GM12878 (cell line): Measurements from ENCODE around the gene ANO1. TPM values are rescaled to one million over a fixed set of nuclear protein-coding genes. Genes with fewer than 3 reads are reported as not detected.

ENCODE experiments used
- BACH1 ChIP-seq: fragments of 450-650 bp; IDR thresholded peaks from 2 replicates; pipeline ENCODE4 v1.6.1; 2017; ENCODE audit warnings: mild to moderate bottlenecking, borderline replicate concordance
- BRCA1 ChIP-seq: IDR thresholded peaks from 2 replicates; pipeline ENCODE4 v1.6.1; 2011; ENCODE audit warnings: low read depth, low read length, improper control_type of control experiment
- CBFB ChIP-seq: IDR thresholded peaks from 2 replicates; pipeline ENCODE4 v1.6.1; 2016; ENCODE audit warnings: antibody characterized with exemption, low read depth
- CBX5 ChIP-seq: sonication (generic); IDR thresholded peaks from 2 replicates; pipeline ENCODE4 v1.6.1; 2016; ENCODE audit warnings: low read depth, moderate library complexity, mild to moderate bottlenecking, inconsistent platforms
- CREB1 ChIP-seq: IDR thresholded peaks from 2 replicates; pipeline ENCODE4 v1.6.1; 2012; ENCODE audit warnings: low read depth, mild to moderate bottlenecking, inconsistent platforms
- ESRRA ChIP-seq: IDR thresholded peaks from 2 replicates; pipeline ENCODE4 v1.6.1; 2012; ENCODE audit warnings: mild to moderate bottlenecking, low read length, improper control_type of control experiment
- ETV6 ChIP-seq, 2 experiments: fragments of 450-650 bp in 1 of 2; IDR thresholded peaks in 1 of 2; conservative IDR thresholded peaks in 1 of 2; 2 replicates each; pipeline ENCODE4 v1.6.1; 2014; ENCODE audit warnings: antibody characterized with exemption in 1 of 2, borderline replicate concordance in 1 of 2, low read depth in 1 of 2, mild to moderate bottlenecking in 1 of 2, moderate library complexity in 1 of 2
- EZH2 ChIP-seq: IDR thresholded peaks from 2 replicates; pipeline ENCODE4 v1.6.1; 2012; ENCODE audit warnings: low read depth, mild to moderate bottlenecking, control low read depth, inconsistent platforms, low read length, borderline replicate concordance; ENCODE audit not compliant: control insufficient read depth
- FOS ChIP-seq: IDR thresholded peaks from 3 replicates; pipeline ENCODE4 v1.6.1; 2011; ENCODE audit warnings: borderline replicate concordance; ENCODE audit not compliant: insufficient read length; ENCODE audit errors: extremely low read depth
- FOXK2 ChIP-seq: fragments of 450-650 bp; IDR thresholded peaks from 2 replicates; pipeline ENCODE4 v1.6.1; 2017; ENCODE audit warnings: mild to moderate bottlenecking, moderate library complexity
- IKZF2 ChIP-seq, 2 experiments: fragments of 450-650 bp; IDR thresholded peaks; 2 replicates each; pipeline ENCODE4 v1.6.1; 2017; ENCODE audit warnings: mild to moderate bottlenecking in 2 of 2, moderate library complexity in 2 of 2
- NRF1 ChIP-seq: conservative IDR thresholded peaks from 2 replicates; pipeline ENCODE4 v1.6.1; 2011; ENCODE audit warnings: mild to moderate bottlenecking, low read depth, low read length, improper control_type of control experiment
- PAX8 ChIP-seq: fragments of 450-650 bp; IDR thresholded peaks from 2 replicates; pipeline ENCODE4 v1.6.1; 2017; ENCODE audit warnings: mild to moderate bottlenecking, moderate library complexity
- POLR2A ChIP-seq: IDR thresholded peaks from 2 replicates; pipeline ENCODE4 v1.6.1; 2011; ENCODE audit warnings: low read depth, mild to moderate bottlenecking, low read length
- RAD21 ChIP-seq: IDR thresholded peaks from 2 replicates; pipeline ENCODE4 v1.6.1; 2011; ENCODE audit warnings: mild to moderate bottlenecking, low read depth, low read length, moderate library complexity; ENCODE audit not compliant: insufficient read depth
- RAD51 ChIP-seq: fragments of 450-650 bp; IDR thresholded peaks from 2 replicates; pipeline ENCODE4 v1.6.1; 2016; ENCODE audit warnings: moderate library complexity, mild to moderate bottlenecking, inconsistent platforms
- RCOR1 ChIP-seq: conservative IDR thresholded peaks from 2 replicates; pipeline ENCODE4 v1.6.1; 2012; ENCODE audit warnings: low read depth, low read length, improper control_type of control experiment
- SIN3A ChIP-seq: IDR thresholded peaks from 2 replicates; pipeline ENCODE4 v1.6.1; 2012; ENCODE audit warnings: low read depth, low read length, improper control_type of control experiment
- SMARCA5 ChIP-seq: fragments of 450-650 bp; IDR thresholded peaks from 2 replicates; pipeline ENCODE4 v1.6.1; 2017; ENCODE audit warnings: mild to moderate bottlenecking
- TAF1 ChIP-seq: IDR thresholded peaks from 2 replicates; pipeline ENCODE4 v1.6.1; 2011; ENCODE audit warnings: mild to moderate bottlenecking, low read depth, low read length, borderline replicate concordance
- WRNIP1 ChIP-seq: IDR thresholded peaks from 2 replicates; pipeline ENCODE4 v1.6.1; 2011; ENCODE audit warnings: low read depth, low read length, improper control_type of control experiment, borderline replicate concordance
- YY1 ChIP-seq: IDR thresholded peaks from 2 replicates; pipeline ENCODE4 v1.6.1; 2011; ENCODE audit warnings: low read depth, mild to moderate bottlenecking, low read length
- polyA plus RNA-seq, 11 experiments: library from polyadenylated mRNA; depleted of rRNA in 4 of 11; unstranded in 6 of 11; stranded (reverse) in 5 of 11; fragments of >200 nt; fragmentation: Nextera tagmentation in 4 of 11; fragmentation: Illumina TruSeq in 1 of 11; extraction: Ambion mirVana in 4 of 11; extraction: Trizol in 1 of 11; gene quantifications; 1 replicate in 1 of 11; 2 replicates in 10 of 11; pipeline versions ENCODE4 v1.2.1 to v1.2.3, GENCODE V29; 2011 to 2016; ENCODE audit warnings: inconsistent platforms in 2 of 11, missing spikeins in 2 of 11, low read depth in 1 of 11
- total RNA-seq, 4 experiments: library from RNA; depleted of rRNA in 3 of 4; stranded (reverse); fragments of >200 nt in 3 of 4; fragmentation: Illumina TruSeq in 1 of 4; extraction: Trizol in 1 of 4; gene quantifications; 2 replicates each; pipeline versions ENCODE4 v1.2.1 to v1.2.3, GENCODE V29; 2013 to 2021
- TF ChIP-seq, protein P1 (sequence below): IDR thresholded peaks from 2 replicates; pipeline ENCODE4 v1.6.1; 2012; ENCODE audit warnings: low read depth, low read length, improper control_type of control experiment
- TF ChIP-seq, protein P2 (sequence below): fragments of 450-650 bp; IDR thresholded peaks from 2 replicates; pipeline ENCODE4 v1.6.1; 2017; ENCODE audit warnings: borderline replicate concordance
- TF ChIP-seq, protein P3 (sequence below): IDR thresholded peaks from 2 replicates; pipeline ENCODE4 v1.6.1; 2011; ENCODE audit warnings: borderline replicate concordance, low read depth, mild to moderate bottlenecking, moderate library complexity, mixed read lengths, low read length; ENCODE audit not compliant: insufficient read depth; ENCODE audit errors: extremely low read length

Gene ANO1
- total and polyA plus RNA-seq, 10 of the 15 experiments (the other 5 are each of a cell fraction or from before 2014, with no cell fraction given) = 0.01 to 0.38 (median 0.06) TPM; not detected in 7

DNA sequence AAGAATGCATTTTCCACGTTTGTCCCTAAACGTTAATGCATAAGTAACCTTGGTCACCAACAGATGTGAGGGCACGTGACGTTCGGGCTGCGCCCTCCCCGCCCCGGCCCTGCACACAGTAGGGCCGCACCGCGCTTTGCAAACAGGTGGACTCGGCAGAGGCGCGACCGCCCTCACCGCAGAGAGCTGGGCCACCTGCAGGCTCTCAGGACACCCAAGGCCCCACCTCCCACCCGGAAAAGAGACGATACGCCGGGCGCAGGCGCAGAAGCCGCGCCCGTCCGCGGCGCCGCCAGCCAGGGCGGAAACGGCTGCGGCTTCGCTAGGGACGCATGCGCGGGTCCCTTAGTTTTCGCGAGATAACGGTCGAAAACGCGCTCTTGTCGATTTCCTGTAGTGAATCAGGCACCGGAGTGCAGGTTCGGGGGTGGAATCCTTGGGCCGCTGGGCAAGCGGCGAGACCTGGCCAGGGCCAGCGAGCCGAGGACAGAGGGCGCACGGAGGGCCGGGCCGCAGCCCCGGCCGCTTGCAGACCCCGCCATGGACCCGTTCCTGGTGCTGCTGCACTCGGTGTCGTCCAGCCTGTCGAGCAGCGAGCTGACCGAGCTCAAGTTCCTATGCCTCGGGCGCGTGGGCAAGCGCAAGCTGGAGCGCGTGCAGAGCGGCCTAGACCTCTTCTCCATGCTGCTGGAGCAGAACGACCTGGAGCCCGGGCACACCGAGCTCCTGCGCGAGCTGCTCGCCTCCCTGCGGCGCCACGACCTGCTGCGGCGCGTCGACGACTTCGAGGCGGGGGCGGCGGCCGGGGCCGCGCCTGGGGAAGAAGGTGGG lies 125.0 kb downstream of the ANO1 start, which contains the start of gene FADD (continued):
- peak; percentile 79 for TF ChIP-seq RAD51
- 0 out of 2 replicates have a peak, but pooled peaks have one; percentile 40 for TF ChIP-seq WRNIP1
- TF ChIP-seq BACH1 = peak; percentile 20
- no peak for TF ChIP-seq PAX8
- no peak for TF ChIP-seq RAD21
- TF ChIP-seq ESRRA = no peak
- TF ChIP-seq, protein P1, sequence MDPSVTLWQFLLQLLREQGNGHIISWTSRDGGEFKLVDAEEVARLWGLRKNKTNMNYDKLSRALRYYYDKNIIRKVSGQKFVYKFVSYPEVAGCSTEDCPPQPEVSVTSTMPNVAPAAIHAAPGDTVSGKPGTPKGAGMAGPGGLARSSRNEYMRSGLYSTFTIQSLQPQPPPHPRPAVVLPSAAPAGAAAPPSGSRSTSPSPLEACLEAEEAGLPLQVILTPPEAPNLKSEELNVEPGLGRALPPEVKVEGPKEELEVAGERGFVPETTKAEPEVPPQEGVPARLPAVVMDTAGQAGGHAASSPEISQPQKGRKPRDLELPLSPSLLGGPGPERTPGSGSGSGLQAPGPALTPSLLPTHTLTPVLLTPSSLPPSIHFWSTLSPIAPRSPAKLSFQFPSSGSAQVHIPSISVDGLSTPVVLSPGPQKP = 0 out of 2 replicates have a peak, but pooled peaks have one; percentile 8
- no peak for TF ChIP-seq EZH2
- peak; percentile 93 for TF ChIP-seq TAF1
- no peak; the same call in 1 of the 2 replicates for TF ChIP-seq SIN3A
- no peak for TF ChIP-seq CBX5
- TF ChIP-seq FOXK2 = no peak
- TF ChIP-seq FOS = no peak
- no peak for TF ChIP-seq IKZF2 (IDR thresholded peaks at IDR 0.05)
- TF ChIP-seq BRCA1 = peak; percentile 55; the same call in 1 of the 2 replicates
- TF ChIP-seq, protein P2, sequence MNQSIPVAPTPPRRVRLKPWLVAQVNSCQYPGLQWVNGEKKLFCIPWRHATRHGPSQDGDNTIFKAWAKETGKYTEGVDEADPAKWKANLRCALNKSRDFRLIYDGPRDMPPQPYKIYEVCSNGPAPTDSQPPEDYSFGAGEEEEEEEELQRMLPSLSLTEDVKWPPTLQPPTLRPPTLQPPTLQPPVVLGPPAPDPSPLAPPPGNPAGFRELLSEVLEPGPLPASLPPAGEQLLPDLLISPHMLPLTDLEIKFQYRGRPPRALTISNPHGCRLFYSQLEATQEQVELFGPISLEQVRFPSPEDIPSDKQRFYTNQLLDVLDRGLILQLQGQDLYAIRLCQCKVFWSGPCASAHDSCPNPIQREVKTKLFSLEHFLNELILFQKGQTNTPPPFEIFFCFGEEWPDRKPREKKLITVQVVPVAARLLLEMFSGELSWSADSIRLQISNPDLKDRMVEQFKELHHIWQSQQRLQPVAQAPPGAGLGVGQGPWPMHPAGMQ = no peak
- peak; percentile 54; the same call in 1 of the 2 replicates for TF ChIP-seq RCOR1
- TF ChIP-seq CBFB = peak; percentile 80; the same call in 1 of the 2 replicates
- TF ChIP-seq, protein P3, sequence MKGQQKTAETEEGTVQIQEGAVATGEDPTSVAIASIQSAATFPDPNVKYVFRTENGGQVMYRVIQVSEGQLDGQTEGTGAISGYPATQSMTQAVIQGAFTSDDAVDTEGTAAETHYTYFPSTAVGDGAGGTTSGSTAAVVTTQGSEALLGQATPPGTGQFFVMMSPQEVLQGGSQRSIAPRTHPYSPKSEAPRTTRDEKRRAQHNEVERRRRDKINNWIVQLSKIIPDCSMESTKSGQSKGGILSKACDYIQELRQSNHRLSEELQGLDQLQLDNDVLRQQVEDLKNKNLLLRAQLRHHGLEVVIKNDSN = peak; percentile 77
- peak; percentile 63; the same call in 1 of the 2 replicates for TF ChIP-seq SMARCA5
- TF ChIP-seq ETV6 (conservative IDR thresholded peaks at IDR 0.05 in 1 of 2, IDR thresholded peaks at IDR 0.05 in 1 of 2; ENCODE audit: borderline replicate concordance in 1 of 2, low read depth in 1 of 2) = no peak
- 0 out of 2 replicates have a peak, but pooled peaks have one; percentile 68 for TF ChIP-seq CREB1
- peak; percentile 62; the same call in 1 of the 2 replicates for TF ChIP-seq YY1
- peak; percentile 98 for TF ChIP-seq NRF1
- TF ChIP-seq POLR2A = peak; percentile 95
